Measurements from ENCODE around the gene PRDM1. TPM values are rescaled to one million over a fixed set of nuclear protein-coding genes. Genes with fewer than 3 reads are reported as not detected.

PRDM1 gene
- total and polyA plus RNA-seq, 2 donors (not counting 1 experiment from before 2014, with no cell fraction given), result 6.9 to 9.6 TPM

DNA sequence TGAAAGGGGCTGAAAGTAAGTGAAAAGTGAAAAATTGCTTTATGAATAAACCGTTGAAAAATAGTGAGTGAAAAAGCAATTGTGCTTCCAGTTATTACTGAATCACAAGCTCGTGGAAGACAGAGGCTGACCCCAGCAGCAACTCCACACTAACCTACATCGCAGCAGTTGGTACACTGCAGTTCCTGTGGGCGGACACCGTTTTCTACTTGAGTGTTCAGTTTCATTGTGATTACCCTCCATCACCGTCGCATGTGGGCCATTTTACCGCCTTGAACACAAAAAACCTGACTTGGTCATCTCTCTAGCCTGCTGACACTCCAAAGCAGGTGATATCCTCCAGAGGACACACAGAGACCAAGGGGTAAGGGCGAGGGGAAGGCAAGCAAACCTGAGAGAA is 28.4 kb downstream of the PRDM1 start:
- Histone ChIP-seq H4K20me1 (ENCODE audit: control insufficient read depth, insufficient read depth, low read length, poor library complexity, severe bottlenecking) (no peaks in the 10 kb centered on the region), H3K27ac (ENCODE audit: low read length in 2 of 2) (peak overlapping the region in 1 of 2 donors; percentile 9), H3K4me2 (replicated peaks; ENCODE audit: low read depth, low read length, poor library complexity, severe bottlenecking) (peak overlapping the region; percentile 31), H3K4me1 (ENCODE audit: control insufficient read depth in 2 of 2, insufficient read depth in 2 of 2, low read length in 2 of 2) (peaks cover 16 to 18% of the 10 kb centered on the region in 2 donors), H3K36me3 (replicated peaks in 1 of 2; ENCODE audit: control extremely low read depth in 1 of 2, control insufficient read depth in 1 of 2, extremely low read depth in 1 of 2, insufficient read depth in 2 of 2, low read length in 1 of 2) (no peaks in the 10 kb centered on the region), H3K4me3 (ENCODE audit: control extremely low read depth in 1 of 5, extremely low read depth in 1 of 5, insufficient read depth in 1 of 5, low read depth in 2 of 5, low read length in 4 of 5) (peak overlapping the region in 3 of 5 experiments; percentile 9 to 31 (median 16)), H3K79me2 (ENCODE audit: control insufficient read depth, insufficient read depth, low read length) (no peaks in the 10 kb centered on the region), H3K27me3 (replicated peaks in 1 of 4; ENCODE audit: control extremely low read depth in 1 of 4, control insufficient read depth in 3 of 4, insufficient read depth in 4 of 4, low read length in 3 of 4) (peaks cover 0 to 8% (median 0%) of the 10 kb centered on the region in 4 experiments), H3K9ac (ENCODE audit: low read length) (peak overlapping the region; percentile 17), H3K9me3 (ENCODE audit: control extremely low read depth in 1 of 3, control insufficient read depth in 2 of 3, insufficient read depth in 1 of 3, low read length in 2 of 3) (no peaks in the 10 kb centered on the region), H2AFZ (ENCODE audit: insufficient read depth, low read depth, low read length, poor library complexity, severe bottlenecking) (peak overlapping the region; percentile 11)
- Mint-ChIP-seq H3K27me3 (peaks cover 8% of the 10 kb centered on the region), H3K27ac (no peak overlapping the region), H3K4me3 (peak overlapping the region; percentile 69), H3K9me3 (ENCODE audit: insufficient read depth) (no peaks in the 10 kb centered on the region), H3K4me1 (peaks cover 28% of the 10 kb centered on the region)
- DNase-seq, result no peak
- TF ChIP-seq, protein P1, sequence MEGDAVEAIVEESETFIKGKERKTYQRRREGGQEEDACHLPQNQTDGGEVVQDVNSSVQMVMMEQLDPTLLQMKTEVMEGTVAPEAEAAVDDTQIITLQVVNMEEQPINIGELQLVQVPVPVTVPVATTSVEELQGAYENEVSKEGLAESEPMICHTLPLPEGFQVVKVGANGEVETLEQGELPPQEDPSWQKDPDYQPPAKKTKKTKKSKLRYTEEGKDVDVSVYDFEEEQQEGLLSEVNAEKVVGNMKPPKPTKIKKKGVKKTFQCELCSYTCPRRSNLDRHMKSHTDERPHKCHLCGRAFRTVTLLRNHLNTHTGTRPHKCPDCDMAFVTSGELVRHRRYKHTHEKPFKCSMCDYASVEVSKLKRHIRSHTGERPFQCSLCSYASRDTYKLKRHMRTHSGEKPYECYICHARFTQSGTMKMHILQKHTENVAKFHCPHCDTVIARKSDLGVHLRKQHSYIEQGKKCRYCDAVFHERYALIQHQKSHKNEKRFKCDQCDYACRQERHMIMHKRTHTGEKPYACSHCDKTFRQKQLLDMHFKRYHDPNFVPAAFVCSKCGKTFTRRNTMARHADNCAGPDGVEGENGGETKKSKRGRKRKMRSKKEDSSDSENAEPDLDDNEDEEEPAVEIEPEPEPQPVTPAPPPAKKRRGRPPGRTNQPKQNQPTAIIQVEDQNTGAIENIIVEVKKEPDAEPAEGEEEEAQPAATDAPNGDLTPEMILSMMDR (IDR thresholded peaks at IDR 0.05), result no peak
- no peak for TF ChIP-seq EZH2 (IDR thresholded peaks at IDR 0.05; ENCODE audit: borderline replicate concordance, insufficient read depth, low read depth, low read length, poor library complexity, severe bottlenecking)
- CTCF ChIA-PET, result no interaction called here
- 76% methylated on average over 8 of the region's 9 CpGs for WGBS (ENCODE audit: insufficient coverage)
- POLR2A ChIA-PET, result interaction anchor here (0.6 kb wide), 1 partner anchor 19 kb away, joined by 3 read pairs; no protein-coding TSS in a partner anchor
- ATAC-seq (ENCODE audit: low read depth), result no peak
- intact Hi-C loops (cut with micrococcal nuclease), result no loop called here

DNA sequence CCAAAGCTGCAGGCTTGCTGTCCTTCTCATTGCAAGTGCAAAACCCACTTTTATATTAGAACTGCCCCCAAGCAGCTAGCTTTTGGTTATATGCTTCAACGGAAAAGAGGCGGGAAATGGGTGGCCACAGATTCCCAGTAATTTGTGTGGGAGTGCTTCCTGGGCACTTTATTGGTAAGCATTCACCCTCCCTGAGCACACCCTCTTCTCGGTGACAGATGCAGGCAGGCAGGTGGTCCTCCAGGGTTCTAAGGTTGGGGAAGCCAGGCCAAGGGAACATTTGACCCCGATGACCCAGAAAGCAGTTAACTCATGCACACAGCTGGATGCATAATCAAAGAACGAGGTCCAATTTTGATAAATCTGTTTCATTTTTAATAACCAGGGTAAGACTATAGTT is 29.1 kb downstream of the PRDM1 start:
- CTCF ChIA-PET, result no interaction called here
- ATAC-seq (ENCODE audit: low read depth), result no peak
- POLR2A ChIA-PET, result no interaction called here
- Histone ChIP-seq H3K4me3 (ENCODE audit: control extremely low read depth in 1 of 5, extremely low read depth in 1 of 5, insufficient read depth in 1 of 5, low read depth in 2 of 5, low read length in 4 of 5) (peak overlapping the region in 1 of 5 experiments; percentile 31), H3K36me3 (replicated peaks in 1 of 2; ENCODE audit: control extremely low read depth in 1 of 2, control insufficient read depth in 1 of 2, extremely low read depth in 1 of 2, insufficient read depth in 2 of 2, low read length in 1 of 2) (no peaks in the 10 kb centered on the region), H3K9me3 (ENCODE audit: control extremely low read depth in 1 of 3, control insufficient read depth in 2 of 3, insufficient read depth in 1 of 3, low read length in 2 of 3) (no peaks in the 10 kb centered on the region), H3K9ac (ENCODE audit: low read length) (no peak overlapping the region), H2AFZ (ENCODE audit: insufficient read depth, low read depth, low read length, poor library complexity, severe bottlenecking) (peak overlapping the region; percentile 11), H3K79me2 (ENCODE audit: control insufficient read depth, insufficient read depth, low read length) (no peaks in the 10 kb centered on the region), H3K4me2 (replicated peaks; ENCODE audit: low read depth, low read length, poor library complexity, severe bottlenecking) (peak overlapping the region; percentile 31), H3K27me3 (replicated peaks in 1 of 4; ENCODE audit: control extremely low read depth in 1 of 4, control insufficient read depth in 3 of 4, insufficient read depth in 4 of 4, low read length in 3 of 4) (peaks cover 0 to 8% (median 0%) of the 10 kb centered on the region in 4 experiments), H3K4me1 (ENCODE audit: control insufficient read depth in 2 of 2, insufficient read depth in 2 of 2, low read length in 2 of 2) (peaks cover 16 to 18% of the 10 kb centered on the region in 2 donors), H4K20me1 (ENCODE audit: control insufficient read depth, insufficient read depth, low read length, poor library complexity, severe bottlenecking) (no peaks in the 10 kb centered on the region), H3K27ac (ENCODE audit: low read length in 2 of 2) (no peak overlapping the region)
- peaks cover 8% of the 10 kb centered on the region for H3K27me3 Mint-ChIP-seq
- intact Hi-C loops (cut with micrococcal nuclease), result no loop called here
- no peak for TF ChIP-seq EZH2 (IDR thresholded peaks at IDR 0.05; ENCODE audit: borderline replicate concordance, insufficient read depth, low read depth, low read length, poor library complexity, severe bottlenecking)
- TF ChIP-seq, protein P1 (IDR thresholded peaks at IDR 0.05), result no peak
- H3K27ac Mint-ChIP-seq, result no peak overlapping the region
- no peaks in the 10 kb centered on the region for H3K9me3 Mint-ChIP-seq (ENCODE audit: insufficient read depth)
- H3K4me3 Mint-ChIP-seq, result no peak overlapping the region
- peaks cover 32% of the 10 kb centered on the region for H3K4me1 Mint-ChIP-seq
- 70% methylated on average over 3 of the region's 5 CpGs for WGBS (ENCODE audit: insufficient coverage)
- no peak for DNase-seq
